ENCODE results near the gene SLC6A11. TPM values are rescaled to one million over a fixed set of nuclear protein-coding genes. Genes with fewer than 3 reads are reported as not detected.

SLC6A11 gene
- total RNA-seq, 1 donor from 2014 or later: 0.19 TPM

GRCh38 chr3:10977892-10978510, 162.0 kb downstream of the SLC6A11 start:
- H3K9me3 Mint-ChIP-seq (ENCODE audit: low read depth): peaks cover 3% of the 10 kb centered on the region
- peak overlapping the region; percentile 18 for H3K27ac Mint-ChIP-seq
- H3K36me3 Mint-ChIP-seq (ENCODE audit: insufficient read depth): no peaks in the 10 kb centered on the region
- no peak for TF ChIP-seq CTCF (IDR thresholded peaks at IDR 0.05; ENCODE audit: unreplicated experiment)
- no peaks in the 10 kb centered on the region for H3K4me1 Mint-ChIP-seq (ENCODE audit: low read depth)
- H3K27me3 Mint-ChIP-seq: peaks cover 55% of the 10 kb centered on the region
- no peak for DNase-seq (ENCODE audit: low spot score, unreplicated experiment)
- H3K4me3 Mint-ChIP-seq (ENCODE audit: low read depth): no peak overlapping the region

DNA sequence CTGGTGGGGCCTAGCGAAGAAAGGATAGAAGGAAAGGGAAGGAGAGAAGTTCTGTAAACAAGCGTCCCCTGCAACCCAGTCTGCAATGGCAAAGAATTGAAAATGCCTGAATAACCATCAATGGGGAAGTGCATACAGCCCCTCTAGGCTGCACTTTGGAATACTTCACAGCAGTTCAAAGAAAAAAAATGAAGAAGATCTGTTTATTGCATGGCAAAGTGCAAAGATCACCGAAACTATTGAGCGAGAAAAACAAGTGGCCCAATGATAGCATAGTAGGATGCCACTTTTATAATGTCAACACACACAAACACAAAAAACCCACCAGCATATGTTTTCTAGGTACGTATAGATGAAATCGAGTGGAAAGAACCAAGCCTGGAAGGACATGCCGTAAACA, 162.9 kb downstream of the SLC6A11 start:
- no peak overlapping the region for H3K27ac Mint-ChIP-seq
- no peak for DNase-seq (ENCODE audit: low spot score, unreplicated experiment)
- peaks cover 50% of the 10 kb centered on the region for H3K27me3 Mint-ChIP-seq
- no peak overlapping the region for H3K4me3 Mint-ChIP-seq (ENCODE audit: low read depth)
- H3K4me1 Mint-ChIP-seq (ENCODE audit: low read depth): no peaks in the 10 kb centered on the region
- peaks cover 3% of the 10 kb centered on the region for H3K9me3 Mint-ChIP-seq (ENCODE audit: low read depth)
- no peaks in the 10 kb centered on the region for H3K36me3 Mint-ChIP-seq (ENCODE audit: insufficient read depth)
- TF ChIP-seq CTCF (IDR thresholded peaks at IDR 0.05; ENCODE audit: unreplicated experiment): no peak

GRCh38 chr3:10980312-10980711, 164.3 kb downstream of the SLC6A11 start:
- no peak overlapping the region for H3K4me3 Mint-ChIP-seq (ENCODE audit: low read depth)
- DNase-seq (ENCODE audit: low spot score, unreplicated experiment): no peak
- H3K4me1 Mint-ChIP-seq (ENCODE audit: low read depth): no peaks in the 10 kb centered on the region
- no peak overlapping the region for H3K27ac Mint-ChIP-seq
- no peak for TF ChIP-seq CTCF (IDR thresholded peaks at IDR 0.05; ENCODE audit: unreplicated experiment)
- H3K27me3 Mint-ChIP-seq: peaks cover 43% of the 10 kb centered on the region
- no peaks in the 10 kb centered on the region for H3K36me3 Mint-ChIP-seq (ENCODE audit: insufficient read depth)
- H3K9me3 Mint-ChIP-seq (ENCODE audit: low read depth): peaks cover 3% of the 10 kb centered on the region

DNA sequence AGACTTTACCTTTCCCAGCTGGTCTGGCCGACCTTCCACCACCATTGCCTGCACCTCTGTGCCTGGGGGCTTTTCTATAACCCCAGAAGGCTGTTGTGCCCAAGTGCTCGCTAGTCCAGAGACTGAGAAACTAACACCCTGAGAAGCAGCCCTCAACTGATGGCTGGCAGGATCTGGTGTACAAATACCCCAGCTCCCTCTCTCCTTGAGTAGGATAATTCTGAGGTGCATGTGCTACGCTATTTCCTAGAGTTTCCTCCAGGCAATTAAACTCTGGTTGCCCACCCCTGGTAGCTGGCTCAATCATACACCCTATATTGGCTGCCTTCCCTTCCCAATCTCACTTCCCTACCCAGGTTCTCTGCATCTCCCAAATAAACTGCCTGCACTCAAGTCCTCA, 165.0 kb downstream of the SLC6A11 start:
- H3K27me3 Mint-ChIP-seq: peaks cover 46% of the 10 kb centered on the region
- peaks cover 3% of the 10 kb centered on the region for H3K9me3 Mint-ChIP-seq (ENCODE audit: low read depth)
- H3K27ac Mint-ChIP-seq: no peak overlapping the region
- H3K4me3 Mint-ChIP-seq (ENCODE audit: low read depth): no peak overlapping the region
- no peaks in the 10 kb centered on the region for H3K4me1 Mint-ChIP-seq (ENCODE audit: low read depth)
- no peaks in the 10 kb centered on the region for H3K36me3 Mint-ChIP-seq (ENCODE audit: insufficient read depth)
- no peak for TF ChIP-seq CTCF (IDR thresholded peaks at IDR 0.05; ENCODE audit: unreplicated experiment)
- no peak for DNase-seq (ENCODE audit: low spot score, unreplicated experiment)

DNA sequence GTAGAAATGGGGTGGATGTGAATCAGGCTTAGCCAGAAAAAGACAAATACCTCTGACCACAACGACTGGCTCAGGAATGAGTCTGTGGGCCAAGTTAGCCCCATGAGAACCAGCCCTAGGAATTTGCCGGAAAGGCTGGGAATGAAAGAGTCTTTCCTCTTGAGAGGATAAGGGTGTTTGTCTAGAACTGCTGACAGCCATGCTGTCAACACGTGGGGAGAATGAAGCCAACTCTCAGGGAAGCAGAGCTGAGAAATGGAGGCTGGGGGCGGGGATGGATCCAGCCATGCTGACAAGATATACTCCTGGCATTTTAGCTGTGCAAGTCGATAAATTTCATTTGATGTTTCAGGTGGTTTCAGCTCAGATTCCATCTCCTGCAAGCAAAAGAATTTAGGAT, 165.9 kb downstream of the SLC6A11 start:
- no peaks in the 10 kb centered on the region for H3K36me3 Mint-ChIP-seq (ENCODE audit: insufficient read depth)
- peaks cover 43% of the 10 kb centered on the region for H3K27me3 Mint-ChIP-seq
- H3K4me1 Mint-ChIP-seq (ENCODE audit: low read depth): no peaks in the 10 kb centered on the region
- TF ChIP-seq CTCF (IDR thresholded peaks at IDR 0.05; ENCODE audit: unreplicated experiment): no peak
- peaks cover 3% of the 10 kb centered on the region for H3K9me3 Mint-ChIP-seq (ENCODE audit: low read depth)
- no peak overlapping the region for H3K4me3 Mint-ChIP-seq (ENCODE audit: low read depth)
- no peak for DNase-seq (ENCODE audit: low spot score, unreplicated experiment)
- no peak overlapping the region for H3K27ac Mint-ChIP-seq
